Measurements from ENCODE around the gene DNM3. TPM values are rescaled to one million over a fixed set of nuclear protein-coding genes. Genes with fewer than 3 reads are reported as not detected.

The DNM3 gene
- total and polyA plus RNA-seq, 10 of the 15 experiments (the other 5 are each of a cell fraction or from before 2014, with no cell fraction given): 0.03 to 1.5 (median 0.08) TPM; not detected in 3

- no peak for TF ChIP-seq CBX3 (IDR thresholded peaks at IDR 0.05; ENCODE audit: borderline replicate concordance, low read depth)
- TF ChIP-seq NBN (IDR thresholded peaks at IDR 0.05): 0 out of 2 replicates have a peak, but pooled peaks have one; percentile 64
- no peak for TF ChIP-seq ZNF217 (IDR thresholded peaks at IDR 0.05)
- TF ChIP-seq, protein P1, sequence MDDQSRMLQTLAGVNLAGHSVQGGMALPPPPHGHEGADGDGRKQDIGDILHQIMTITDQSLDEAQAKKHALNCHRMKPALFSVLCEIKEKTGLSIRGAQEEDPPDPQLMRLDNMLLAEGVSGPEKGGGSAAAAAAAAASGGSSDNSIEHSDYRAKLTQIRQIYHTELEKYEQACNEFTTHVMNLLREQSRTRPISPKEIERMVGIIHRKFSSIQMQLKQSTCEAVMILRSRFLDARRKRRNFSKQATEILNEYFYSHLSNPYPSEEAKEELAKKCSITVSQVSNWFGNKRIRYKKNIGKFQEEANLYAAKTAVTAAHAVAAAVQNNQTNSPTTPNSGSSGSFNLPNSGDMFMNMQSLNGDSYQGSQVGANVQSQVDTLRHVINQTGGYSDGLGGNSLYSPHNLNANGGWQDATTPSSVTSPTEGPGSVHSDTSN (IDR thresholded peaks at IDR 0.05; ENCODE audit: insufficient replicate concordance, low read depth, low read length): no peak
- TF ChIP-seq, protein P2, sequence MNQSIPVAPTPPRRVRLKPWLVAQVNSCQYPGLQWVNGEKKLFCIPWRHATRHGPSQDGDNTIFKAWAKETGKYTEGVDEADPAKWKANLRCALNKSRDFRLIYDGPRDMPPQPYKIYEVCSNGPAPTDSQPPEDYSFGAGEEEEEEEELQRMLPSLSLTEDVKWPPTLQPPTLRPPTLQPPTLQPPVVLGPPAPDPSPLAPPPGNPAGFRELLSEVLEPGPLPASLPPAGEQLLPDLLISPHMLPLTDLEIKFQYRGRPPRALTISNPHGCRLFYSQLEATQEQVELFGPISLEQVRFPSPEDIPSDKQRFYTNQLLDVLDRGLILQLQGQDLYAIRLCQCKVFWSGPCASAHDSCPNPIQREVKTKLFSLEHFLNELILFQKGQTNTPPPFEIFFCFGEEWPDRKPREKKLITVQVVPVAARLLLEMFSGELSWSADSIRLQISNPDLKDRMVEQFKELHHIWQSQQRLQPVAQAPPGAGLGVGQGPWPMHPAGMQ (IDR thresholded peaks at IDR 0.05; ENCODE audit: borderline replicate concordance): no peak
- TF ChIP-seq NR2C2 (IDR thresholded peaks at IDR 0.05; ENCODE audit: borderline replicate concordance, control insufficient read depth, insufficient read length, low read depth): no peak
- TF ChIP-seq SIX5 (IDR thresholded peaks at IDR 0.05; ENCODE audit: low read depth, low read length, severe bottlenecking): peak; percentile 15
- no peak for TF ChIP-seq RELA (IDR thresholded peaks at IDR 0.05; ENCODE audit: borderline replicate concordance, partially characterized antibody)
- 0 out of 2 replicates have a peak, but pooled peaks have one; percentile 42 for TF ChIP-seq STAT1 (conservative IDR thresholded peaks at IDR 0.05)
- no peak for TF ChIP-seq IRF3 (IDR thresholded peaks at IDR 0.05)
- peak; percentile 62 for TF ChIP-seq ZNF687 (IDR thresholded peaks at IDR 0.05)
- no peak for TF ChIP-seq NFYB (IDR thresholded peaks at IDR 0.05; ENCODE audit: insufficient read depth, low read depth, low read length)
- no peak for TF ChIP-seq CUX1 (IDR thresholded peaks at IDR 0.05; ENCODE audit: insufficient replicate concordance, low read depth, low read length)
- no peak for TF ChIP-seq NRF1 (conservative IDR thresholded peaks at IDR 0.05; ENCODE audit: low read depth, low read length)
- peak; percentile 54; the same call in 1 of the 2 replicates for TF ChIP-seq CBFB (IDR thresholded peaks at IDR 0.05; ENCODE audit: low read depth)
- no peak for TF ChIP-seq BMI1 (IDR thresholded peaks at IDR 0.05; ENCODE audit: borderline replicate concordance)
Measured at GRCh38 chr1:172443666-172444453, 602.6 kb downstream of the DNM3 start, which contains the start of gene PIGC (continued).

Measured in GM12878 (cell line).